Thyroid gland (tissue), 4 donors: ENCODE measurements around the gene SMIM8. TPM values are rescaled to one million over a fixed set of nuclear protein-coding genes. Genes with fewer than 3 reads are reported as not detected.

Source experiments
- DNase-seq, 2 donors: peaks; one replicate each; pipeline ENCODE4 v3.0.0-alpha.2; 2019
- H3K27ac ChIP-seq, 3 donors: fragments of 200-600 bp; sonication (generic); 1 replicate in 2 of 3; 2 replicates in 1 of 3; pipeline ENCODE4 v1.5.1; 2016 to 2019; ENCODE audit warnings: mild to moderate bottlenecking in 1 of 3, moderate library complexity in 1 of 3
- H3K27me3 ChIP-seq: fragments of 200-600 bp; sonication (generic); one replicate; pipeline ENCODE4 v1.5.1; 2019
- H3K36me3 ChIP-seq, 2 donors: fragments of 200-600 bp; sonication (generic); one replicate each; pipeline ENCODE4 v1.5.1; 2016 to 2019
- H3K4me1 ChIP-seq, 2 donors: fragments of 200-600 bp; sonication (generic); one replicate each; pipeline ENCODE4 v1.5.1; 2017 to 2019
- H3K4me3 ChIP-seq, 3 donors: fragments of 200-600 bp; sonication (generic); replicated peaks in 1 of 3; 1 replicate in 2 of 3; 2 replicates in 1 of 3; pipeline ENCODE4 v1.5.1; 2016; ENCODE audit warnings: mild to moderate bottlenecking in 1 of 3
- H3K9me3 ChIP-seq: fragments of 200-600 bp; sonication (generic); one replicate; pipeline ENCODE4 v1.5.1; 2017
- POLR2A ChIP-seq, 2 donors: fragments of 450-650 bp; IDR thresholded peaks; one replicate each; pipeline ENCODE4 v1.6.1; 2017; ENCODE audit warnings: antibody characterized with exemption in 2 of 2, mild to moderate bottlenecking in 2 of 2, moderate library complexity in 1 of 2
- WGBS, 2 donors: methylation state at CpG; one replicate each; pipeline ENCODE4 v1.1.5; 2017; 5-methylcytosine and 5-hydroxymethylcytosine counted together
- intact Hi-C: fragments of 100-400 bp; cut with DNase I; formaldehyde crosslinking; loops from one replicate; pipeline ENCODE4 v1.15.1; 2023
- total RNA-seq, 4 donors: library from RNA; depleted of rRNA; stranded (reverse); fragments of >200 nt; gene quantifications; one replicate each; pipeline ENCODE4 v1.2.3, GENCODE V29; 2016
- TF ChIP-seq, protein P1 (sequence below), 6 experiments: fragments of 200-600 bp in 3 of 6; fragments of 450-650 bp in 3 of 6; sonication (generic) in 3 of 6; IDR thresholded peaks; one replicate each; pipeline ENCODE4 v1.5.1; 2016 to 2019; ENCODE audit warnings: antibody characterized with exemption in 6 of 6, mild to moderate bottlenecking in 2 of 6, inconsistent platforms in 1 of 6, moderate library complexity in 1 of 6

Gene SMIM8
- total RNA-seq, 4 donors from 2014 or later, result 16.4 to 18.9 (median 17.6) TPM

DNA sequence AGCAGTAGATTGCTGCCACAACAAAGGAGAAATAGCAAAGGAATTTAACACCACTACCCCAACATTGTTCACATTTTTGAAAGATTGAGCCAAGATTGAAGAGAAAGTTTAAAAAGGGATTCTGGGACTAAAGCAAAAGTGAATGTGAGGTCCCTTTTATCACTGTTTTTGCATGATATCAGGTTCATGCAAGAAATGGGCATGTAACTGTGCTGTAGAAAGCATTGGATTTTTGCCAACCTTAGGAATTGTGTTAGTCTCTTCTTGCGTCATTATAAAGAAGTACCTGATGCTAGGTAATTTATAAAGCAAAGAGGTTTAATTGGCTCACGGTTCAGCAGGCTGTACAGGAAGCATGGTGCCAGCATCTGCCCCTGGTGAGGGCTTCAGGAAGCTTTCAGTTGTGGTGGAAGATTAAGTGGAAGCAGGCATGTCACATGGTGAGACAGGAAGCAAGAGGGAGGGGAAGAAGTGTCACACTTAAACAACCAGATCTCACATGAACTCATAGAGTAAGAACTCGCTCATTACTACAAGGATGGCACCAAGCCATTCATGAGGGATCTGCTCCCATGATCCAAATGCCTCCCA, 11.3 kb downstream of the SMIM8 start:
- no peak overlapping the region for H3K27ac ChIP-seq

GRCh38 chr6:87334683-87335082, 12.3 kb downstream of the SMIM8 start:
- intact Hi-C loops, result no loop called here

More for the DNA sequence above, 11.3 kb downstream of the SMIM8 start:
- intact Hi-C loops, result no loop called here
- no peak for TF ChIP-seq POLR2A (IDR thresholded peaks at IDR 0.05)
- TF ChIP-seq, protein P1, sequence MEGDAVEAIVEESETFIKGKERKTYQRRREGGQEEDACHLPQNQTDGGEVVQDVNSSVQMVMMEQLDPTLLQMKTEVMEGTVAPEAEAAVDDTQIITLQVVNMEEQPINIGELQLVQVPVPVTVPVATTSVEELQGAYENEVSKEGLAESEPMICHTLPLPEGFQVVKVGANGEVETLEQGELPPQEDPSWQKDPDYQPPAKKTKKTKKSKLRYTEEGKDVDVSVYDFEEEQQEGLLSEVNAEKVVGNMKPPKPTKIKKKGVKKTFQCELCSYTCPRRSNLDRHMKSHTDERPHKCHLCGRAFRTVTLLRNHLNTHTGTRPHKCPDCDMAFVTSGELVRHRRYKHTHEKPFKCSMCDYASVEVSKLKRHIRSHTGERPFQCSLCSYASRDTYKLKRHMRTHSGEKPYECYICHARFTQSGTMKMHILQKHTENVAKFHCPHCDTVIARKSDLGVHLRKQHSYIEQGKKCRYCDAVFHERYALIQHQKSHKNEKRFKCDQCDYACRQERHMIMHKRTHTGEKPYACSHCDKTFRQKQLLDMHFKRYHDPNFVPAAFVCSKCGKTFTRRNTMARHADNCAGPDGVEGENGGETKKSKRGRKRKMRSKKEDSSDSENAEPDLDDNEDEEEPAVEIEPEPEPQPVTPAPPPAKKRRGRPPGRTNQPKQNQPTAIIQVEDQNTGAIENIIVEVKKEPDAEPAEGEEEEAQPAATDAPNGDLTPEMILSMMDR (IDR thresholded peaks at IDR 0.05), result no peak
- 67 to 72% methylated on average over 3 of the region's 3 CpGs for WGBS, 2 donors
- no peak overlapping the region for H3K4me3 ChIP-seq
- no peaks in the 10 kb centered on the region for H3K27me3 ChIP-seq
- DNase-seq, result no peak
- H3K4me1 ChIP-seq, result no peaks in the 10 kb centered on the region
- H3K9me3 ChIP-seq, result no peaks in the 10 kb centered on the region
- H3K36me3 ChIP-seq, result no peaks in the 10 kb centered on the region

GRCh38 chr6:87336367-87336766, 14.0 kb downstream of the SMIM8 start:
- no peaks in the 10 kb centered on the region for H3K9me3 ChIP-seq
- H3K4me3 ChIP-seq, result no peak overlapping the region
- H3K4me1 ChIP-seq, result no peaks in the 10 kb centered on the region
- no peaks in the 10 kb centered on the region for H3K27me3 ChIP-seq
- WGBS, 2 donors, result 83 to 91% methylated on average over 4 of the region's 4 CpGs
- intact Hi-C loops, result no loop called here
- no peak overlapping the region for H3K27ac ChIP-seq
- no peak for DNase-seq
- H3K36me3 ChIP-seq, result no peaks in the 10 kb centered on the region
- no peak for TF ChIP-seq POLR2A (IDR thresholded peaks at IDR 0.05)
- TF ChIP-seq, protein P1 (IDR thresholded peaks at IDR 0.05), result no peak

More at GRCh38 chr6:87334683-87335082, 12.3 kb downstream of the SMIM8 start:
- Histone ChIP-seq H3K36me3 (no peaks in the 10 kb centered on the region), H3K9me3 (no peaks in the 10 kb centered on the region), H3K27me3 (no peaks in the 10 kb centered on the region), H3K27ac (no peak overlapping the region), H3K4me1 (no peaks in the 10 kb centered on the region), H3K4me3 (no peak overlapping the region)
- no peak for TF ChIP-seq POLR2A (IDR thresholded peaks at IDR 0.05)
- TF ChIP-seq, protein P1 (IDR thresholded peaks at IDR 0.05), result no peak
- no peak for DNase-seq
- 80 to 97% methylated on average over 1 of the region's 1 CpG for WGBS, 2 donors

DNA sequence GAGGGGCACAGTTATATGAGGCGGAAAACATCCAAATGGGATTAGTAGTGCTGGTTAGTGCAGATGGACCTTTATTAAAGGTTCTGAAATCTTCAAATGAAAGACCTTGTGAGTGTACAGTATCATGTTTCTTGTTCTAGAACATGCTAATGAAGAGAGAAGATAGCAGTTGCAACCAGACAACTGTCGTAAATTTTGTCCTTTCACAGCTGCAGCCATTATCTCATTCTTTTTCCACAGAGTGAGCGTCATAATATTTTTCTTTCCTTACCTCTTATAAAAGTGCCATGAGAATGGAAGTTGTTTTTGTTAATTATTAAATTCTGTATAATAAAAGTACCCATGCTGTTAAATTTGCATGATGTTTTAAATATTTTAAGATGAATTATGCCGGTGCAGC, 17.8 kb downstream of the SMIM8 start:
- 94 to 96% methylated on average over 4 of the region's 4 CpGs for WGBS, 2 donors
- TF ChIP-seq, protein P1 (IDR thresholded peaks at IDR 0.05), result no peak
- Histone ChIP-seq H3K4me1 (no peaks in the 10 kb centered on the region), H3K4me3 (no peak overlapping the region), H3K36me3 (no peaks in the 10 kb centered on the region), H3K27me3 (no peaks in the 10 kb centered on the region), H3K27ac (no peak overlapping the region), H3K9me3 (no peaks in the 10 kb centered on the region)
- intact Hi-C loops, result no loop called here
- no peak for DNase-seq

- intact Hi-C loops, result no loop called here
Observed at GRCh38 chr6:87341158-87341557, 18.8 kb downstream of the SMIM8 start.

More at GRCh38 chr6:87341158-87341557, 18.8 kb downstream of the SMIM8 start:
- no peak overlapping the region for H3K27ac ChIP-seq
- WGBS, 2 donors, result 97 to 98% methylated on average over 2 of the region's 2 CpGs
- no peaks in the 10 kb centered on the region for H3K27me3 ChIP-seq
- no peaks in the 10 kb centered on the region for H3K36me3 ChIP-seq
- no peak for DNase-seq
- no peaks in the 10 kb centered on the region for H3K4me1 ChIP-seq
- H3K4me3 ChIP-seq, result no peak overlapping the region
- no peaks in the 10 kb centered on the region for H3K9me3 ChIP-seq
- TF ChIP-seq, protein P1 (IDR thresholded peaks at IDR 0.05), result no peak
- no peak for TF ChIP-seq POLR2A (IDR thresholded peaks at IDR 0.05)
